ENCODE data around the gene SPOCK1.

Gene SPOCK1

DNA sequence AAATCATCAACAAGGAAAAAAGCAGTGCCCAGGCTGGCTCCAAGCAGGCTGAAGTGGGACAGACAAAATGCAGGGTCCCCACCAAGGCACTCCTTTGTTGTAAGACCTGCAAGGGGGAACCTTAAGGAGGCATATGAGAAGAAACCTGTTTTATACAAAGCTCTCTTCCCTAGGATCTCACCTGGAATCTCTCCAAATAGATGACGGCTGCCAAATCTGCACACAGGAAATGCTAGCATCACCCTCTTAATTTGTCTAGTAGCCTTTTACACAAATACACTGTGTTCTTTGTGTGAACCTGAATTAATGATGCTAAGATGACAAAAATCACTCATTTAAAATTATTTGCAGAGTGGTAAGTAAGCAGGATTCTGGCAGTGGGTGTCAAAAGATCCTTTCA lies 280.2 kb downstream of the SPOCK1 start:
- Histone ChIP-seq H3K27ac (no peak overlapping the region), H4K20me1 (ENCODE audit: insufficient read depth) (no peaks in the 10 kb centered on the region), H3K36me3 (ENCODE audit: insufficient read depth) (no peaks in the 10 kb centered on the region), H2AFZ (ENCODE audit: low read depth) (no peak overlapping the region), H3K4me3 (IDR thresholded peaks at IDR 0.05; ENCODE audit: insufficient read depth, low read depth, low read length) (no peak overlapping the region), H3K27me3 (ENCODE audit: insufficient read depth, low read depth) (no peaks in the 10 kb centered on the region), H3K79me2 (ENCODE audit: insufficient read depth, low read depth) (no peaks in the 10 kb centered on the region), H3K9ac (no peak overlapping the region), H3K4me1 (ENCODE audit: low read depth, poor library complexity, severe bottlenecking) (peaks cover 5% of the 10 kb centered on the region), H3K4me2 (no peak overlapping the region)
- TF ChIP-seq, protein P1, sequence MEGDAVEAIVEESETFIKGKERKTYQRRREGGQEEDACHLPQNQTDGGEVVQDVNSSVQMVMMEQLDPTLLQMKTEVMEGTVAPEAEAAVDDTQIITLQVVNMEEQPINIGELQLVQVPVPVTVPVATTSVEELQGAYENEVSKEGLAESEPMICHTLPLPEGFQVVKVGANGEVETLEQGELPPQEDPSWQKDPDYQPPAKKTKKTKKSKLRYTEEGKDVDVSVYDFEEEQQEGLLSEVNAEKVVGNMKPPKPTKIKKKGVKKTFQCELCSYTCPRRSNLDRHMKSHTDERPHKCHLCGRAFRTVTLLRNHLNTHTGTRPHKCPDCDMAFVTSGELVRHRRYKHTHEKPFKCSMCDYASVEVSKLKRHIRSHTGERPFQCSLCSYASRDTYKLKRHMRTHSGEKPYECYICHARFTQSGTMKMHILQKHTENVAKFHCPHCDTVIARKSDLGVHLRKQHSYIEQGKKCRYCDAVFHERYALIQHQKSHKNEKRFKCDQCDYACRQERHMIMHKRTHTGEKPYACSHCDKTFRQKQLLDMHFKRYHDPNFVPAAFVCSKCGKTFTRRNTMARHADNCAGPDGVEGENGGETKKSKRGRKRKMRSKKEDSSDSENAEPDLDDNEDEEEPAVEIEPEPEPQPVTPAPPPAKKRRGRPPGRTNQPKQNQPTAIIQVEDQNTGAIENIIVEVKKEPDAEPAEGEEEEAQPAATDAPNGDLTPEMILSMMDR (conservative IDR thresholded peaks at IDR 0.05; ENCODE audit: low read depth, low read length), result no peak

DNA sequence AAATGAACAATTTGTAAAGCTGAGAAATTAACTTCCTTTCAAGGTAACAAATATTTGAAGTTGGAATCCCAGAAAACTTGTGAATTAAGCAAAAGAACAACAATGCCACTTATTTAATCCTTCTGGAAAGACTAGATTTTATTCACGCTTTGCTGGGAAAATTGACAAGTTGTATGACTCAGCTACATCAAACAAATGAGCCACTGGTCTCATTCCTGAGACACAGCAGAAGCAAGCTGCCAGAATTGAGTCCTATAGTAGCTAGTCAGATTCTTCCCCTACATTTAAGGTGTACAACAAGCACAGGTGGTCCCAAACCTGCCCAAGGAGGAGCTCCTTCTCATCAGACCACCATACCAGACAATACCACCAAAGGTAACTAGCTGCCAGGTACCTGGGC lies 280.7 kb downstream of the SPOCK1 start:
- H3K4me3 ChIP-seq (IDR thresholded peaks at IDR 0.05; ENCODE audit: insufficient read depth, low read depth, low read length), result no peak overlapping the region
- H4K20me1 ChIP-seq (ENCODE audit: insufficient read depth), result no peaks in the 10 kb centered on the region
- no peaks in the 10 kb centered on the region for H3K79me2 ChIP-seq (ENCODE audit: insufficient read depth, low read depth)
- no peaks in the 10 kb centered on the region for H3K36me3 ChIP-seq (ENCODE audit: insufficient read depth)
- H2AFZ ChIP-seq (ENCODE audit: low read depth), result no peak overlapping the region
- H3K27ac ChIP-seq, result no peak overlapping the region
- no peak overlapping the region for H3K9ac ChIP-seq
- TF ChIP-seq, protein P1 (conservative IDR thresholded peaks at IDR 0.05; ENCODE audit: low read depth, low read length), result no peak
- H3K27me3 ChIP-seq (ENCODE audit: insufficient read depth, low read depth), result no peaks in the 10 kb centered on the region
- H3K4me2 ChIP-seq, result no peak overlapping the region
- H3K4me1 ChIP-seq (ENCODE audit: low read depth, poor library complexity, severe bottlenecking), result peaks cover 5% of the 10 kb centered on the region

DNA sequence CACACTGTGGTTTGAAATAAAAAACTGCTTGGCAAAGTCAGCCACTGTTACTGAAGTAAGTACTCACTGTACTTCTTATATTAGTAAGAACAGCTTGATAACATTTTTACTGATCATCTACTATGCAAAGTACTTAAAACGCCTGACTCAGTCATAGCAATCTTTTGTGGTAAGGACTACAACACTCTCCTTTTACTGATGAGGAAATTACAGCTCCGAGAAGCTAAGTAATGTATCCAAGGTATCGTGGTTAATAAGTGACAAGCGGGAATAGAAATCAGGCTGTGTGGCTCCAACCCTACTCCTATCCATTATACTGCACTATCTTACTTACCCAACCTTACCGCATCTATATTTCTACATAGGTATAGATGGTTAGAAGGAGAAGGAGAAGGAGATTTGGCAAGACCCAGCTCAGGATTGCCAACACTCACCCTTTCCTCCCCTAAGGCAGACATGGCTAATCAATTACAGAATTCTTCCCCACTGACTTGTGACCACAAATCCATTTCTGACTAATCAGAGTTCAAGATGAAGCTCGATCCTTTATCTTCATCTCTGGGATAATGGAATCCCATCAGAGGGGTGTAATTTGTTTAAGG lies 281.4 kb downstream of the SPOCK1 start:
- Histone ChIP-seq H3K27me3 (ENCODE audit: insufficient read depth, low read depth) (no peaks in the 10 kb centered on the region), H3K4me2 (no peak overlapping the region), H3K4me3 (IDR thresholded peaks at IDR 0.05; ENCODE audit: insufficient read depth, low read depth, low read length) (no peak overlapping the region), H3K79me2 (ENCODE audit: insufficient read depth, low read depth) (no peaks in the 10 kb centered on the region), H3K9ac (no peak overlapping the region), H3K27ac (no peak overlapping the region), H2AFZ (ENCODE audit: low read depth) (no peak overlapping the region), H3K4me1 (ENCODE audit: low read depth, poor library complexity, severe bottlenecking) (peaks cover 5% of the 10 kb centered on the region), H4K20me1 (ENCODE audit: insufficient read depth) (no peaks in the 10 kb centered on the region), H3K36me3 (ENCODE audit: insufficient read depth) (no peaks in the 10 kb centered on the region)
- TF ChIP-seq, protein P1 (conservative IDR thresholded peaks at IDR 0.05; ENCODE audit: low read depth, low read length), result no peak

DNA sequence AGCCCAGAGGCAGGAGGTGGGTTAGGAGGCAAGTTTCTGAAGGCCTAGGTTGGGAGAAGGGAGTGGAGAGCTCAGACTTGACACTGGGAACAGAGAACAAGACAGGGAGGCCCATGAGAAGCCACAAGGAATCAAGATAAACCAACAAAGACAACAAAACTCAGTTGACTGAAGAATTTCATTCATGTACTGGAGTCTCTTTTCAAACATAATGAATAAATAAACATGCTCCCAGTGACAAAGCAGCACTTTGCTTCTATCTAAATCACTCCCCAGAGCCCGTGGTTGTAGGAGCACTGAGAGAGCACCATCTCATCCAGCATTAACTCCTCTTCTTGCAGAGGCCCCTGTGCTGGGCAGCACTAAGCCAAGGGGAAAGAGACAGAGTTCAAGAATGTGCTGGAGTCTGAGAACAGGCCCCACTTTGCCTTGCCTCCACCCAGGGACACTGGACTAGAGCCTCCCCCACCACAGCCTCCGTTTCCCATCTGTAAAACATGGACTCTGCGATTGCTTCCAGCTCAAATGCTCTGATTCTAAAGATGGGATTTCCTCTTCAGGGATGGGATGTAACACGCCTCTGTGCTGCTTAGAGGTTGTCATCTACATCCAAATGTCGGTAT lies 282.0 kb downstream of the SPOCK1 start:
- Histone ChIP-seq H3K36me3 (ENCODE audit: insufficient read depth) (no peaks in the 10 kb centered on the region), H3K9ac (no peak overlapping the region), H3K4me2 (no peak overlapping the region), H2AFZ (ENCODE audit: low read depth) (no peak overlapping the region), H3K27me3 (ENCODE audit: insufficient read depth, low read depth) (no peaks in the 10 kb centered on the region), H3K4me3 (IDR thresholded peaks at IDR 0.05; ENCODE audit: insufficient read depth, low read depth, low read length) (no peak overlapping the region), H4K20me1 (ENCODE audit: insufficient read depth) (no peaks in the 10 kb centered on the region), H3K79me2 (ENCODE audit: insufficient read depth, low read depth) (no peaks in the 10 kb centered on the region), H3K4me1 (ENCODE audit: low read depth, poor library complexity, severe bottlenecking) (no peaks in the 10 kb centered on the region), H3K27ac (no peak overlapping the region)
- TF ChIP-seq, protein P1 (conservative IDR thresholded peaks at IDR 0.05; ENCODE audit: low read depth, low read length), result no peak
